Spleen (tissue), 7 donors: ENCODE data around the gene OR10AD1.
"Not testable (repeated sequence)": the region's sequence is repeated elsewhere in the genome, so short reads cannot be mapped to it uniquely, and the experiment has no call there.

Source experiments
- POLR2A ChIP-seq, 3 donors: fragments of 450-650 bp; IDR thresholded peaks; one replicate each; pipeline ENCODE4 v1.5.1; 2017; ENCODE audit warnings: antibody characterized with exemption in 3 of 3, mild to moderate bottlenecking in 1 of 3
- POLR2AphosphoS5 ChIP-seq, 3 donors: sonication (generic); formaldehyde crosslinking; IDR thresholded peaks; one replicate each; pipeline ENCODE4 v1.5.1; 2017; ENCODE audit warnings: antibody characterized with exemption in 3 of 3
- TF ChIP-seq, protein P1 (sequence below), 11 experiments: fragments of 200-600 bp in 7 of 11; fragments of 450-650 bp in 4 of 11; sonication (generic) in 4 of 11; IDR thresholded peaks in 8 of 11; conservative IDR thresholded peaks in 3 of 11; 1 replicate in 7 of 11; 2 replicates in 4 of 11; pipeline versions ENCODE4 v1.4.0 to v1.8.0; 2016 to 2021; ENCODE audit warnings: antibody characterized with exemption in 11 of 11, inconsistent platforms in 4 of 11, mild to moderate bottlenecking in 1 of 11
- donor health status: DM: no; HTN: no; CAD: no; lungs with moderate emphysema.
- donor health status: DM: no; HTN: no; CAD: no.
- donor health status: DM: no; HTN: no; CAD: no.

- TF ChIP-seq, protein P1, sequence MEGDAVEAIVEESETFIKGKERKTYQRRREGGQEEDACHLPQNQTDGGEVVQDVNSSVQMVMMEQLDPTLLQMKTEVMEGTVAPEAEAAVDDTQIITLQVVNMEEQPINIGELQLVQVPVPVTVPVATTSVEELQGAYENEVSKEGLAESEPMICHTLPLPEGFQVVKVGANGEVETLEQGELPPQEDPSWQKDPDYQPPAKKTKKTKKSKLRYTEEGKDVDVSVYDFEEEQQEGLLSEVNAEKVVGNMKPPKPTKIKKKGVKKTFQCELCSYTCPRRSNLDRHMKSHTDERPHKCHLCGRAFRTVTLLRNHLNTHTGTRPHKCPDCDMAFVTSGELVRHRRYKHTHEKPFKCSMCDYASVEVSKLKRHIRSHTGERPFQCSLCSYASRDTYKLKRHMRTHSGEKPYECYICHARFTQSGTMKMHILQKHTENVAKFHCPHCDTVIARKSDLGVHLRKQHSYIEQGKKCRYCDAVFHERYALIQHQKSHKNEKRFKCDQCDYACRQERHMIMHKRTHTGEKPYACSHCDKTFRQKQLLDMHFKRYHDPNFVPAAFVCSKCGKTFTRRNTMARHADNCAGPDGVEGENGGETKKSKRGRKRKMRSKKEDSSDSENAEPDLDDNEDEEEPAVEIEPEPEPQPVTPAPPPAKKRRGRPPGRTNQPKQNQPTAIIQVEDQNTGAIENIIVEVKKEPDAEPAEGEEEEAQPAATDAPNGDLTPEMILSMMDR (IDR thresholded peaks at IDR 0.05 in 8 of 11, conservative IDR thresholded peaks at IDR 0.05 in 3 of 11) = not testable (repeated sequence)
- not testable (repeated sequence) for TF ChIP-seq POLR2A, POLR2AphosphoS5 (IDR thresholded peaks at IDR 0.05)
Measured at GRCh38 chr12:48231169-48231958, 28.3 kb upstream of the OR10AD1 start.
